CD14-positive monocyte (primary cell): ENCODE data around the gene THAP6. TPM values are rescaled to one million over a fixed set of nuclear protein-coding genes. Genes with fewer than 3 reads are reported as not detected.

Experiments
- DNase-seq, 3 donors: peaks; one replicate each; pipeline ENCODE4 v3.0.0-alpha.2; 2011 to 2022
- H2AFZ ChIP-seq: 2 replicates; pipeline ENCODE4 v1.6.0; 2012; ENCODE audit warnings: mild to moderate bottlenecking, low read depth, low read length, inconsistent platforms; ENCODE audit not compliant: insufficient read depth, poor library complexity, severe bottlenecking
- H3K27ac ChIP-seq, 2 donors: 1 replicate in 1 of 2; 2 replicates in 1 of 2; pipeline ENCODE4 v1.5.1; 2012 to 2013; ENCODE audit warnings: low read length in 2 of 2, control low read depth in 1 of 2, inconsistent platforms in 1 of 2, low read depth in 1 of 2, mild to moderate bottlenecking in 1 of 2
- H3K27me3 ChIP-seq, 2 donors: one replicate each; pipeline versions ENCODE4 v1.6.0 to v1.6.1; 2011 to 2013; ENCODE audit warnings: low read length in 2 of 2; ENCODE audit not compliant: control insufficient read depth in 2 of 2, insufficient read depth in 2 of 2
- H3K36me3 ChIP-seq, 2 donors: replicated peaks in 1 of 2; 1 replicate in 1 of 2; 2 replicates in 1 of 2; pipeline versions ENCODE4 v1.5.1 to v1.6.1; 2012 to 2013; ENCODE audit warnings: low read length in 2 of 2, control low read depth in 1 of 2, inconsistent platforms in 1 of 2, mild to moderate bottlenecking in 1 of 2; ENCODE audit not compliant: insufficient read depth in 2 of 2, control insufficient read depth in 1 of 2
- H3K4me1 ChIP-seq, 2 donors: 1 replicate in 1 of 2; 2 replicates in 1 of 2; pipeline versions ENCODE4 v1.5.1 to v1.6.1; 2012 to 2013; ENCODE audit warnings: low read length in 2 of 2, control low read depth in 1 of 2, inconsistent platforms in 1 of 2, mild to moderate bottlenecking in 1 of 2, moderate library complexity in 1 of 2; ENCODE audit not compliant: insufficient read depth in 2 of 2, control insufficient read depth in 1 of 2
- H3K4me2 ChIP-seq: replicated peaks from 2 replicates; pipeline ENCODE3; 2012; ENCODE audit warnings: low read length, moderate library complexity, mild to moderate bottlenecking; ENCODE audit not compliant: poor library complexity, severe bottlenecking; ENCODE audit errors: extremely low read depth
- H3K4me3 ChIP-seq, 3 experiments: fragments of 200-600 bp in 1 of 3; sonication (generic) in 1 of 3; replicated peaks in 1 of 3; 1 replicate in 2 of 3; 2 replicates in 1 of 3; pipeline ENCODE4 v1.5.1; 2011 to 2013; ENCODE audit warnings: low read length in 3 of 3, mild to moderate bottlenecking in 3 of 3, control low read depth in 2 of 3, low read depth in 2 of 3, inconsistent platforms in 1 of 3, moderate library complexity in 1 of 3
- H3K79me2 ChIP-seq: 2 replicates; pipeline ENCODE4 v1.6.0; 2012; ENCODE audit warnings: mild to moderate bottlenecking, control low read depth, inconsistent platforms, low read length, moderate library complexity; ENCODE audit not compliant: insufficient read depth
- H3K9ac ChIP-seq: 2 replicates; pipeline ENCODE4 v1.6.0; 2017; ENCODE audit warnings: low read length, mild to moderate bottlenecking; ENCODE audit not compliant: insufficient read depth, poor library complexity, severe bottlenecking
- H3K9me3 ChIP-seq, 2 donors: replicated peaks in 1 of 2; 1 replicate in 1 of 2; 2 replicates in 1 of 2; pipeline versions ENCODE4 v1.5.1 to v1.6.1; 2012 to 2013; ENCODE audit warnings: low read length in 2 of 2, control low read depth in 1 of 2; ENCODE audit not compliant: control insufficient read depth in 1 of 2, insufficient read depth in 1 of 2
- H4K20me1 ChIP-seq: 2 replicates; pipeline ENCODE4 v1.6.0; 2012; ENCODE audit warnings: mild to moderate bottlenecking, low read length, control low read depth, moderate library complexity; ENCODE audit not compliant: insufficient read depth
- H3K27ac Mint-ChIP-seq, 7 donors: one replicate each; pipeline ENCODE4 v1.8.0; 2020; ENCODE audit warnings: mild to moderate bottlenecking in 7 of 7, mixed read lengths in 7 of 7, moderate library complexity in 6 of 7, inconsistent platforms in 2 of 7
- H3K27me3 Mint-ChIP-seq, 3 donors: one replicate each; pipeline ENCODE4 v1.8.0; 2021 to 2022; ENCODE audit warnings: low read depth in 3 of 3, mild to moderate bottlenecking in 3 of 3, mixed read lengths in 3 of 3, moderate library complexity in 3 of 3, inconsistent platforms in 1 of 3
- H3K36me3 Mint-ChIP-seq, 2 donors: one replicate each; pipeline ENCODE4 v1.8.0; 2020; ENCODE audit warnings: mixed read lengths in 2 of 2, inconsistent platforms in 1 of 2, mild to moderate bottlenecking in 1 of 2
- H3K4me1 Mint-ChIP-seq: one replicate; pipeline ENCODE4 v1.8.0; 2020; ENCODE audit warnings: mild to moderate bottlenecking, mixed read lengths
- H3K4me3 Mint-ChIP-seq, 2 donors: one replicate each; pipeline ENCODE4 v1.8.0; 2020; ENCODE audit warnings: mild to moderate bottlenecking in 2 of 2, mixed read lengths in 2 of 2, moderate library complexity in 1 of 2
- H3K9me3 Mint-ChIP-seq, 7 donors: one replicate each; pipeline ENCODE4 v1.8.0; 2020 to 2022; ENCODE audit warnings: mixed read lengths in 7 of 7, mild to moderate bottlenecking in 6 of 7, moderate library complexity in 6 of 7, inconsistent platforms in 2 of 7
- WGBS: methylation state at CpG from one replicate; pipeline ENCODE4 v1.1.5; 2013; ENCODE audit warnings: missing lambda C conversion rate; ENCODE audit not compliant: insufficient coverage; 5-methylcytosine and 5-hydroxymethylcytosine counted together
- intact Hi-C, 2 donors: fragments of 100-400 bp; cut with micrococcal nuclease; formaldehyde crosslinking; loops; one replicate each; pipeline versions ENCODE4 v1.15.0 to v1.15.1; 2023
- polyA minus RNA-seq: library from RNA; depleted of rRNA, polyadenylated mRNA; stranded (reverse); fragments of >200 nt; gene quantifications from 2 replicates; pipeline ENCODE4 v1.2.3, GENCODE V29; 2012
- polyA plus RNA-seq, 3 donors: library from polyadenylated mRNA; depleted of rRNA in 1 of 3; unstranded in 2 of 3; stranded (reverse) in 1 of 3; fragments of 300-500 nt in 2 of 3; fragments of >200 nt in 1 of 3; fragmentation: Illumina TruSeq in 2 of 3; gene quantifications; 1 replicate in 2 of 3; 2 replicates in 1 of 3; pipeline ENCODE4 v1.2.3, GENCODE V29; 2012 to 2021
- total RNA-seq, 12 experiments: library from RNA in 1 of 12; stranded (reverse) in 1 of 12; fragments of 120-200 nt in 1 of 12; gene quantifications; one replicate each; pipeline ENCODE4 v1.2.4 and lab custom pipeline; 2013 to 2026; ENCODE audit warnings: mixed read lengths in 6 of 12, inconsistent platforms in 1 of 12
- TF ChIP-seq, protein P1 (sequence below): fragments of 200-600 bp; IDR thresholded peaks from one replicate; pipeline ENCODE4 v1.8.0; 2022; ENCODE audit warnings: antibody characterized with exemption, mild to moderate bottlenecking

THAP6 gene
- total RNA-seq (2013) = 15.8 TPM
- polyA plus RNA-seq (1 to 10 TPM; 2.3 to 6.1 (median 5.6) TPM), polyA minus RNA-seq (5.4 and 11.0 TPM in 2 replicates), total RNA-seq (lab: John Stamatoyannopoulos, UW) (8.0 to 23.0 (median 12.3) reads per million in 11 experiments)

- H3K4me1 Mint-ChIP-seq = peaks cover 24% of the 10 kb centered on the region
- H3K4me2 ChIP-seq = peak within 1 kb of the TSS; percentile 94
- peak within 1 kb of the TSS in 1 of 2 donors; percentile 98 for H3K4me3 Mint-ChIP-seq
- DNase-seq = peak; percentile 89 to 94 (median 90)
- peak within 1 kb of the TSS; percentile 84 for H2AFZ ChIP-seq
- no peaks in the 10 kb centered on the region for H3K9me3 ChIP-seq
- peak within 1 kb of the TSS in 6 of 7 donors; percentile 98 to 99 (median 98) for H3K27ac Mint-ChIP-seq
- peak within 1 kb of the TSS; percentile 96 to 97 for H3K27ac ChIP-seq
- peak within 1 kb of the TSS; percentile 61 to 89 (median 84) for H3K4me3 ChIP-seq
- no peaks in the 10 kb centered on the region for H3K27me3 ChIP-seq
- H4K20me1 ChIP-seq = no peaks in the 10 kb centered on the region
- H3K9me3 Mint-ChIP-seq = peaks cover 2 to 4% (median 3%) of the 10 kb centered on the region in 7 donors
- WGBS = under 1% methylated on average over 52 of the region's 61 CpGs
- H3K36me3 ChIP-seq = peaks cover 17 to 28% of the 10 kb centered on the region in 2 donors
- H3K27me3 Mint-ChIP-seq = peaks cover 0 to 2% (median 0%) of the 10 kb centered on the region in 3 donors
- H3K36me3 Mint-ChIP-seq = peaks cover 32 to 34% of the 10 kb centered on the region in 2 donors
- peak within 1 kb of the TSS; percentile 88 for H3K9ac ChIP-seq
- intact Hi-C loops = loop anchor here (10.0 kb wide), 1 partner anchor 210 kb away; the partner anchor contains the start of gene USO1 (in 2 of the 2)
- TF ChIP-seq, protein P1, sequence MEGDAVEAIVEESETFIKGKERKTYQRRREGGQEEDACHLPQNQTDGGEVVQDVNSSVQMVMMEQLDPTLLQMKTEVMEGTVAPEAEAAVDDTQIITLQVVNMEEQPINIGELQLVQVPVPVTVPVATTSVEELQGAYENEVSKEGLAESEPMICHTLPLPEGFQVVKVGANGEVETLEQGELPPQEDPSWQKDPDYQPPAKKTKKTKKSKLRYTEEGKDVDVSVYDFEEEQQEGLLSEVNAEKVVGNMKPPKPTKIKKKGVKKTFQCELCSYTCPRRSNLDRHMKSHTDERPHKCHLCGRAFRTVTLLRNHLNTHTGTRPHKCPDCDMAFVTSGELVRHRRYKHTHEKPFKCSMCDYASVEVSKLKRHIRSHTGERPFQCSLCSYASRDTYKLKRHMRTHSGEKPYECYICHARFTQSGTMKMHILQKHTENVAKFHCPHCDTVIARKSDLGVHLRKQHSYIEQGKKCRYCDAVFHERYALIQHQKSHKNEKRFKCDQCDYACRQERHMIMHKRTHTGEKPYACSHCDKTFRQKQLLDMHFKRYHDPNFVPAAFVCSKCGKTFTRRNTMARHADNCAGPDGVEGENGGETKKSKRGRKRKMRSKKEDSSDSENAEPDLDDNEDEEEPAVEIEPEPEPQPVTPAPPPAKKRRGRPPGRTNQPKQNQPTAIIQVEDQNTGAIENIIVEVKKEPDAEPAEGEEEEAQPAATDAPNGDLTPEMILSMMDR = no peak
- peaks cover 48 to 50% of the 10 kb centered on the region in 2 donors for H3K4me1 ChIP-seq
- peaks cover 56% of the 10 kb centered on the region for H3K79me2 ChIP-seq
These were observed at the start of gene THAP6, which contains the start of gene RCHY1 for GRCh38 chr4:75514131-75514948. Gene THAP6 (plus strand): TSS chr4:75514473. CDS start chr4:75515453, 980 bp downstream. Gene RCHY1 (minus strand): TSS chr4:75514403. CDS start chr4:75514286, 117 bp downstream.

DNA sequence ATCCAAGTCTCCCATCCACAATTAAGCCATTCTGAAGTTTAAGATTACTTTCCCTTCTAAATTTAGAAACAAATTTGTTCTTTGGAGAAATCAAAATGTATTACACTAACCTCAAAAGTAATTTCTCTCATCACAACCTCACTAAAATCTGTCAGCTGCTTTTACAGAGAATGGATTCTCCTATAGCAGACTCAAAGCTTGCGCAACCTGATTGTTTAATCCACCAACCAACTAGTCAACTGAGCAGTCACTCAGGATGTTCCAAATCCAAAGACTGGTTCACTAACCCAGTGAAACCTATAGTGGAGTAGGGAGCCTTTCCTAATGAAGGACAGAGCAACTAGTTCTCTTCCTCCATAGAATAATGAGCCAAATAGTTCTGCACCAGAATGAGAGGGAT is 44.4 kb upstream of the THAP6 start:
- no peaks in the 10 kb centered on the region for H4K20me1 ChIP-seq
- H3K27ac ChIP-seq = no peak overlapping the region
- Mint-ChIP-seq H3K27me3 (no peaks in the 10 kb centered on the region), H3K4me1 (no peaks in the 10 kb centered on the region), H3K36me3 (peaks cover 4 to 12% of the 10 kb centered on the region in 2 donors), H3K4me3 (no peak overlapping the region), H3K9me3 (peaks cover 0 to 2% (median 0%) of the 10 kb centered on the region in 7 donors), H3K27ac (no peak overlapping the region)
- peaks cover 0 to 7% of the 10 kb centered on the region in 2 donors for H3K36me3 ChIP-seq
- H3K4me1 ChIP-seq = no peaks in the 10 kb centered on the region
- no peak overlapping the region for H3K9ac ChIP-seq
- TF ChIP-seq, protein P1 = no peak
- no peak overlapping the region for H2AFZ ChIP-seq
- H3K79me2 ChIP-seq = no peaks in the 10 kb centered on the region
- no CpG with 5 or more reads among the region's 1 CpG for WGBS
- no peaks in the 10 kb centered on the region for H3K9me3 ChIP-seq
- H3K4me3 ChIP-seq = no peak overlapping the region
- no peak overlapping the region for H3K4me2 ChIP-seq
- no peaks in the 10 kb centered on the region for H3K27me3 ChIP-seq
- intact Hi-C loops = no loop called here
- DNase-seq = no peak
